A172 (cell line): ENCODE results near the gene PTGDS. TPM values are rescaled to one million over a fixed set of nuclear protein-coding genes. Genes with fewer than 3 reads are reported as not detected.
"Not testable (repeated sequence)": the region's sequence is repeated elsewhere in the genome, so short reads cannot be mapped to it uniquely, and the experiment has no call there.

ENCODE experiments used
- DNase-seq: peaks from one replicate; pipeline ENCODE4 v3.0.0-alpha.2; 2015; ENCODE audit warnings: low spot score
- total RNA-seq: library from RNA; depleted of rRNA; stranded (reverse); fragments of >200 nt; shearing (Covaris generic); gene quantifications from 2 replicates; pipeline ENCODE4 v1.2.3, GENCODE V29; 2014

The PTGDS gene
- total RNA-seq, 1 experiment from 2014 or later, result not detected

- DNase-seq, result no peak
Measured at GRCh38 chr9:136990242-136990911, 13.1 kb downstream of the PTGDS start.

DNA sequence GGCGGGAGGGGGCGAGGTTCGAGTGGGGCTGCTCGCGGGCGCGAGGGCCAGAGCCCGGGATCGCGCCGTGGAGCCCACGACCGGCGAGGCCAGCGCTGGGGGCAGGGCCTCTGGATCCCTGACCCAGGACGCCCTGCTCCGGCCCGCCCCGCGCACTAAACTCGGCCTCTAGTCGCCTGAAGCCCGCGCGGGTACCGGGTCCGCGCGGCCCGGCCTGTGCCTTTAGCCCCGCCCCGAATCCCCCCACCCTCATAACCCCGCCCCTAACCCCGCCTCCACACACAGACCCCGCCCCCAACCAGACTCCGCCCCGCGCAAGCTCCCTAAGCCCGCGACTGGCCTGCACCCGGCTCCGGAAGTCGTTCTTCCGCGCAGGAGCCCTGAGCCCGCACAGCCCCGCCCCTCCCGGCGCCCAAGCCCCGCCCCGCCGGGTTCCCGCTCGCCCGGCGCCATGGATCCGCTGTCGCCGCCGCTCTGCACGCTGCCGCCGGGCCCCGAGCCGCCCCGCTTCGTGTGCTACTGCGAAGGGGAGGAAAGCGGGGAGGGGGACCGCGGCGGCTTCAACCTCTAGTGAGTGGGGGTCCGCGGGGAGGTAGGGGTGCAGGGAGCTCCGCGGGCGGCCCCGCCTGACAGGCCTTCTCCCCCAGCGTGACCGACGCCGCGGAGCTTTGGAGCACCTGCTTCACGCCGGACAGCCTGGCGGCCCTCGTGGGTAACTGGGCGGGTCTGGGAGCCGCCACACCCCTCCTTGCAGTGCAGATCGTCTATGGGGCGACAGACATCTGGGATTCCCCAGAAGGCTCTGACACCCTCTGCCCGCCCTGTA, 14.9 kb downstream of the PTGDS start, which contains the start of gene PAXX:
TSS of gene PAXX (plus strand) at position 430 of the 826 bp plus-strand sequence. CDS start at position 452, 22 bp downstream.
- peak; percentile 90 for DNase-seq

DNA sequence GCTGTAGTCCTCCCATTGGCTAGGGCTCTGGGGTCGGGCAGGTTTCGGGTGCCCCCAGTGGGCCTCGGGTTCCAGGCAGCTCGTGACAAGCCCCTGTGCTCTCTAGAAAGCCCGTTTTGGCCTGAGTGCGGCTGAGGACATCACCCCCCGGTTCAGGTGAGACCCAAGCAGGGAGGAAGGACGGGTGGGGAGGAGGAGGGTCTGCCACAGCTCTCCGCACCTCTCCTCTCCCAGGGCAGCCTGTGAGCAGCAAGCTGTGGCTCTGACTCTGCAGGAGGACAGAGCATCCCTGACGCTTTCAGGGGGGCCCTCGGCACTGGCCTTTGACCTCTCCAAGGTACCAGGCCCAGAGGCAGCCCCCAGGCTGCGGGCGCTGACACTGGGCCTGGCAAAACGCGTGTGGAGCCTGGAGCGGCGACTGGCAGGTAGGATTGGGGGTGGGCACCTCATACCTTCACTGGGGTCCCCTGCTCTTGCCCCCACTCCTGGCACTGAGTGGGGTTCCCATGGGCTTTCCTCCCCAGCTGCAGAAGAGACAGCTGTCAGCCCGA, 15.6 kb downstream of the PTGDS start:
- DNase-seq, result no peak

- DNase-seq, result no peak
Measured at GRCh38 chr9:136994180-136994887, 17.0 kb downstream of the PTGDS start.

DNA sequence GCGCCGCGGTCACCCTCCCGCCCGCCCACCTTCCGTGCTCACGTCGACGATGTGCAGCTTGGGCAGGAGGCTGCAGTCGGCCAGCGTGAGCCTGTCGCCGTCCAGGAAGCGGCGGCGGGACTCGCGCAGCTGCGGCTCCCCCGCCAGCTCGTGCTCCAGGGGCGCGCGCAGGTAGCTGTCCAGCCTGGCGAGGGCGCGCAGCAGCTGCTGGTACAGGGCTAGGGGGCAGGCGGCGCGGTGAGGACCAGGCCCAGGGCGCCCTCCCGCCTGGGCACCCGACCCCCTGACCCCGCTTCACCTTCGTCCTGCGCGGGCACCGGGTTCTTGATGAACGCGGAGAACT, 17.6 kb downstream of the PTGDS start:
- no peak for DNase-seq

DNA sequence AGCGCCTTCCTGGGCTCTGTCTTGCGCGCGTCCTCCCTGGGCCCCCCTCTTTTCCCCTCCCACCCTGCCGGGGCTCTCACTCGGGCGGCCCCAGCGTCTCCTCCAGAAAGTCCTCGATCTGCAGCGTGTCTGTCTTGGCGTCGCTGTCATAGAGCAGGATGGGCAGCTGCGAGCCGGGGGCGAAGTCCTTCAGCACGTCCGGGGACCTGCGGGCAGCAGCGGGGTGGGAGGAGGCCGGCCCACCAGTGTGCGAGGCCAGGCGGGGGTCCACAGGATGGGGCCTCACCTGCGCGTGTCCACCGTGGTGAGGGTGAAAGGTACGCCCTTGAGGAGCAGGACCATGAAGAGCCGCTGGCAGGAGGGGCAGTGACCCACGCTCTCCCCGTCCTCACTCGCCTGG, 18.1 kb downstream of the PTGDS start:
- no peak for DNase-seq

DNA sequence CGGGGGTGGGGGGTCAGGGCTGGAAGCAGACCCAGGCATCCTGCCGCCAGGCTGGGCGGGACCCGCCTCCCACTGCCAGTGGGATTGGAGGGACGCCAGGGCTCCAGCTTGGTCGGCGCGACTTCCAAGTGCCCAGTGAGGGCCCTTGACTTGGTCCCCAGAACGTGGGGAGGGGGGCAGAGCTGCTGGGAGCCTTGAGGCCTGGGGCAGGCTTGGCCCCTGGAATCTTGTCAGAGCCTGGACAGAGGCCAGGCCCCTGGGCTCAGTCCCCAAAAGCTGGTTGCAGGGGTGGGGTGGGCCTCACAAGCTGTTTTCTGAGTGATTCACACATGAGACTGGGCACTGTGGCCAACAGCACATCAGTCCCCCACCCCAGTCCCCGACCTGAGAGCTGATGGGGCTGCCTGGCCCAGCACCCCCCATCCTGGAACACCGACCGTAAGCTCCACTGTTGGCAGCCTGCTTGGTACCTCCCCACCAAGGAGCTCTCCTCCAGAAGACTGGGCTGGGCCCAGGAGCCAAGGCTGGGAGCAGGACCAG, 18.5 kb downstream of the PTGDS start:
- DNase-seq, result peak; percentile 81

GRCh38 chr9:136996361-136997292, 19.3 kb downstream of the PTGDS start, which contains the start of gene CLIC3:
CLIC3 (minus strand) TSS chr9:136996568; CDS start chr9:136996543, 25 bp downstream.
- DNase-seq, result peak; percentile 88

GRCh38 chr9:136997371-136997770, 20.1 kb downstream of the PTGDS start:
- DNase-seq, result peak; percentile 45

GRCh38 chr9:136997830-136998234, 20.5 kb downstream of the PTGDS start:
- peak; percentile 40 for DNase-seq

DNA sequence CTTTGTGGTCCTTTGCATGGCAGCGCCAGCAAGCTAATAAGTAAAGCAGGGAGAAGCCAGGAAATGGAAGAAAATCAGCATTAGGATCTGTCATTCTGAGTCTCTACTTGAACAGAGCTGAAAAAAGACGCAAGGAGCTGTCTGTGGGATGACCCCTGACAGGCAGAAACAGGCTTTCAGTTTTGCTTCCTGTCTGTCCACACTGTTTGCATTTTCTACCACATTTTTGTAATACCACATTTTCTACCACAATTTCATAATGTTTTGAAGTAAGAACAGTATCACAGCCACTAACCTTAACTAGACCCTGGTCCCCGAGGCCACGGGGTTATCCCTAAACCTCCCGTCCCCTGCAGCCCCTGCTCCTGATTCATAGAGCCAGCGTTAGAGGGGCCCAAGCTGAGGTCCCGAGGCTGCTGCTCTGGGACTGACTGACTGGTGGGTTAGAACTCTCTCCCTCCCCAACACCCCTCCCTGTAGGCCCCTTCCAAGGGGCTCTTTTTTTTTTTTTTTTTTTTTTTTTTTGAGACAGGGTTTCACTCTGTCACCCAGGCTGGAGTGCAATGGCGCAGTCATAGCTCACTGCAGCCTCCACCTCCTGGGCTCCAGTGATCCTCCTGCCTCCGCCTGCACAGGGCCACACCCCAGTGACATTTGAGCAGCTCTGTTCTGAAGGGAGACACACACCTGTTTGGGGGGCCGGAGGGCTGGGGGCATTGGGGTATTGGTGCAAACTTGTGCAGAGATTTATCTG, 23.1 kb downstream of the PTGDS start:
- peak; percentile 48 for DNase-seq

DNA sequence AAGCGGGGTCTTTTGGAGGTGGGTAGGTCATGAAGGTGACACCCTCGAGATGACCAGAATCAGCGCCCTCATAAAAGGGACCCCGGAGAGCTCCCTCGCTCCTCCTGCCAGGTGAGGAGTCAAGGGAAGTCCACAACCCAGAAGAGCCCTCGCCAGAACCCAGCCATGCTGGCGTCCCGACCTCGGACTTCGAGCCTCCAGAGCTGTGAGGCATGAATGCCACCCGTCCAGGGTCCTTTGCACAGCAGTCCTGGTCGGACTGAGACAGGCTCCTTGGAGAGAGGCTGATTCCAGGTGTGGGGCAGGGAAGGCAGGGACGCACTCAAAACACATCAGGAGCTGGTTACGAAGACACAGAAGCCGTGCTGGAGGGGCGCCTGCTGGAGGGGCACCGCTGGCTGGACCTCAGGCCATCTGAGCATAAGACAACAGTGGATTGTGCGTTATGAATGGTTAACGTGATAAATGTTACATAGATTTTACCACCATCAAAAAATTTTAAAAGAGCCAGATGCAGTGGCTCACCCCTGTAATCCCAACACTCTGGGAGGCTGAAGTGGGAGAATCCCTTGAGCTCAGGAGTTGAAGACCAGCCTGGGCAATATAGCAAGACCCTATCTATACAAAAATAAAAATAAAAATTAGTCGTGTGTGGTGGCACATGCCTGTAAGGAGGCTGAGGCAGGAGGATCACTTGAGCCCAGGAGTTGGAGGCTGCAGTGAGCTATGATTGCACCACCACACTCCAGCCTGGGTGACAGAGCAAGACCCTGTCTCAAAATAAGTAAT, 24.7 kb downstream of the PTGDS start:
- DNase-seq, result no peak

- no peak for DNase-seq
Measured at GRCh38 chr9:137002646-137003041, 25.3 kb downstream of the PTGDS start.

- not testable (repeated sequence) for DNase-seq
Measured at GRCh38 chr9:137004285-137004684, 27.0 kb downstream of the PTGDS start.

GRCh38 chr9:137006116-137007003, 29.1 kb downstream of the PTGDS start:
- no peak for DNase-seq

GRCh38 chr9:137007108-137007815, 30.0 kb downstream of the PTGDS start:
- DNase-seq, result no peak

DNA sequence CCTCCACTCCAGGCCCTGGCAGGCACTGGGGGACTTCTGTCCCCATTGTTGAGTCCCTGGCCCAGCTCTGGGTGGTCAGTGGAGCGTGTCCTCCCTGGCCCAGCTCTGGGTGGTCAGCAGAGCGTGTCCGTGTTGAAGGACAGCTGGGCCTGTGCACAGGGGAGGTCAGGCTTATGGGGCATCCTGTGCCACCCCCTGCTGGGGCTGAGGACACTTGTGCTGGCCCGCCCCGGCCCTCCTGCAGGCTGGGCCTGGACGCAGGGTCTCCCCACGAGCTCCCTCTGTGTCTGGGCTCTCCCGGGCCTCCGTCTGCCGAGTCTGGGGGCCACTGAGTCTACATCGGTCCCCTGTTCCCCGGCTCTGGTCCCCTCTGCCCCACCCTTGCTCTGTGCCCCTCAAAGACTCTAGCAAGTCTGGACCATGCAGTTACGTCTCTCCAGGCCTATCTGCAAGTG, 30.5 kb downstream of the PTGDS start:
- no peak for DNase-seq
